Duodenal mucosa (tissue), 2 donors: Measurements from ENCODE around the gene NQO2.
"Not testable (repeated sequence)": the region's sequence is repeated elsewhere in the genome, so short reads cannot be mapped to it uniquely, and the experiment has no call there.

ENCODE experiments used
- H3K27ac ChIP-seq: one replicate; pipeline ENCODE4 v1.7.0; 2013; ENCODE audit warnings: low read depth, low read length
- H3K27me3 ChIP-seq, 2 donors: one replicate each; pipeline ENCODE4 v1.7.0; 2013; ENCODE audit warnings: low read length in 2 of 2, control low read depth in 1 of 2; ENCODE audit not compliant: insufficient read depth in 2 of 2, control insufficient read depth in 1 of 2
- H3K36me3 ChIP-seq, 2 donors: one replicate each; pipeline ENCODE4 v1.7.0; 2013; ENCODE audit warnings: low read length in 2 of 2, control low read depth in 1 of 2; ENCODE audit not compliant: insufficient read depth in 2 of 2, control insufficient read depth in 1 of 2
- H3K4me1 ChIP-seq, 2 donors: one replicate each; pipeline ENCODE4 v1.7.0; 2013; ENCODE audit warnings: low read length in 2 of 2, control low read depth in 1 of 2; ENCODE audit not compliant: insufficient read depth in 2 of 2, control insufficient read depth in 1 of 2
- H3K4me3 ChIP-seq, 2 donors: one replicate each; pipeline ENCODE4 v1.7.0; 2013; ENCODE audit warnings: low read length in 2 of 2, low read depth in 1 of 2
- H3K9ac ChIP-seq, 2 donors: one replicate each; pipeline ENCODE4 v1.7.0; 2013; ENCODE audit warnings: low read length in 2 of 2, low read depth in 1 of 2
- H3K9me3 ChIP-seq, 2 donors: one replicate each; pipeline ENCODE4 v1.7.0; 2013; ENCODE audit warnings: low read length in 2 of 2, control low read depth in 1 of 2; ENCODE audit not compliant: control insufficient read depth in 1 of 2

The NQO2 gene

DNA sequence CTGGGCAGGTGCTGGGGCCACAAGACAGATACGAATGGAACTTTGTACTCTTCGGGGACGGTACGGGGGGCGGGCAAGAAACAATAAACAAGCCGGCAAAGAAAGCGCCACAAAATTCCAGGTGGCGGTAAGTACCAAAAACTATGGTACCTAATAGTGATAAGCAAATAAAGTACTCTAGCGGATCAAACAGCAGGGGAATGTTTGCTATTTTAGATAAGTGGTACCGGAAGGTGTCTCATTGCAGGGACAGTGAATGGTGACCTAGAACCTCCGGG is 53.5 kb downstream of the NQO2 start:
- peak overlapping the region; percentile 74 to 78 for H3K4me3 ChIP-seq
- peak overlapping the region; percentile 44 to 50 for H3K9ac ChIP-seq
- no peaks in the 10 kb centered on the region for H3K27me3 ChIP-seq
- H3K4me1 ChIP-seq: peaks cover 6 to 14% of the 10 kb centered on the region in 2 donors
- H3K27ac ChIP-seq: no peak overlapping the region
- H3K9me3 ChIP-seq: no peaks in the 10 kb centered on the region
- no peaks in the 10 kb centered on the region for H3K36me3 ChIP-seq

GRCh38 chr6:3054229-3055157 is 54.8 kb downstream of the NQO2 start:
- not testable (repeated sequence) for H3K9me3 ChIP-seq, H3K36me3 ChIP-seq, H3K27ac ChIP-seq, H3K27me3 ChIP-seq
- peak overlapping the region; percentile 36 to 74 for H3K4me3 ChIP-seq
- peak overlapping the region in 1 of 2 donors; percentile 25 for H3K9ac ChIP-seq
- peaks cover 6 to 14% of the 10 kb centered on the region in 2 donors for H3K4me1 ChIP-seq

DNA sequence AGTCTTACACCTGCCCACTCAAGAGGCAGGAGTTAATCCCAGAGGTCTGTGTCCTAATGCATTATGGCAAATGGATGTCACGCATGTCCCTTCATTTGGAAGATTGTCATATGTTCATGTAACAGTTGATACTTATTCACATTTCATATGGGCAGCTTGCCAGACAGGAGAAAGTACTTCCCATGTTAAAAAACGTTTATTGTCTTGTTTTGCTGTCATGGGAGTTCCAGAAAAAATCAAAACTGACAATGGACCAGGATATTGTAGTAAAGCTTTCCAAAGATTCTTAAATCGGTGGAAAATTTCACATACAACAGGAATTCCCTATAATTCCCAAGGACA is 55.4 kb downstream of the NQO2 start:
- not testable (repeated sequence) for H3K27ac ChIP-seq, H3K27me3 ChIP-seq, H3K9ac ChIP-seq, H3K9me3 ChIP-seq, H3K36me3 ChIP-seq, H3K4me3 ChIP-seq
- H3K4me1 ChIP-seq: peaks cover 6 to 14% of the 10 kb centered on the region in 2 donors

DNA sequence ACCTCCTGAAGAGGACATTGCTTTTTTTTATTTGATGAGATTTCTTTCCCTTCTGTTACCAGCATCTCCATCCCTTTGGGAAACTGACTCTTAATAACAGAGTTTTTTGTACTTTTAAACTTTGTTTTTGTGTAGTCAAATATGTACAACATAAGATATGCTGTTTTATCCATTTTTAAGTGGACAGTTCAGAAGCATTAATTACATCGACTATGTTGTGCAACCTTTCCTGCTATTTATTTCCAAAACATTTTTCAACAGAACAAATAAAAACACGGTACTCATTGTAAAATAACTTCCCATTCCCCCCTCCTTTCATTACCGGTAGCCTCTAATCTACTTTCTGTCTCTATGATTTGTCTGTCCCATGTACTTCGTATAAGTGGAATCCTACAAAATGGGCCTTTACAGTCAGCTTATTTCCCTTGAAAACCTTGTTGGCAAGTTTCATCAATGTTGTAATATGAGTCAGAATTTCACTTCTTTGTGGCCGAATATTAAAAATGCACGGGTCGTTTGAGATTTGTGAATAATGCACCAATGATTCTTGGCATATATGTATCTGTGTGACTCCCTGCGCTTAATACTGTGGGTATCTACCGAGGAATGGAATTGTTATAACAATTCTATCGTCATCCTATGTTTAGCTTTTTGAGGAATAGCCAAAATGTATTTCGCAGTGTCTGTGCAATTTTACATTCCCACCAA is 57.5 kb downstream of the NQO2 start:
- Histone ChIP-seq H3K4me1 (peaks cover 6 to 14% of the 10 kb centered on the region in 2 donors), H3K9me3 (no peaks in the 10 kb centered on the region), H3K27ac (no peak overlapping the region), H3K4me3 (no peak overlapping the region), H3K36me3 (no peaks in the 10 kb centered on the region), H3K9ac (no peak overlapping the region), H3K27me3 (no peaks in the 10 kb centered on the region)

- Histone ChIP-seq H3K9me3 (no peaks in the 10 kb centered on the region), H3K27ac (no peak overlapping the region), H3K4me1 (peaks cover 0 to under 1% of the 10 kb centered on the region in 2 donors), H3K4me3 (no peak overlapping the region), H3K36me3 (no peaks in the 10 kb centered on the region), H3K27me3 (no peaks in the 10 kb centered on the region), H3K9ac (no peak overlapping the region)
Measured at GRCh38 chr6:3058957-3059356, 59.3 kb downstream of the NQO2 start.

- H3K4me1 ChIP-seq, H3K9ac ChIP-seq, H3K9me3 ChIP-seq, H3K27me3 ChIP-seq, H3K4me3 ChIP-seq, H3K36me3 ChIP-seq, H3K27ac ChIP-seq: not testable (repeated sequence)
Measured at GRCh38 chr6:3060092-3060491, 60.4 kb downstream of the NQO2 start.

DNA sequence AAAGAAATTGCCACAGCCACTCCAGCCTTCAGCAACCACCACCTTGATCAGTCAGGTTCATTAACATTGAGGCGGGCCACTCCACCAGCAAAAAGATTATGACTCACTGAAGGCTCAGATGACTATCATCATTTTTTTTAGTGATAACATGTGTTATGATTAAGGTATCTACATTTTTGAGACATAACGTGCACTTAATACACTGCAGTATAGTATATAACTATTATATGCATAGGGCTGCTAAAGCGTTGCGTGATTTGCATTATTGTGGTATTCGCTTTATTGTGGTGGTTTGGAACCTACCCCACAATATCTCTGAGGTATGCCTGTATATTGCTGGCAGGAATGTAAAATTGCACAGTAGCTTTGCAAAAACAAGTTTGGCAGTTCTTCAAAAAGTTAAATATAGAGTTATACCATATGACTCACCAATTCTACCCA is 61.8 kb downstream of the NQO2 start:
- Histone ChIP-seq H3K4me3 (no peak overlapping the region), H3K4me1 (peaks cover 0 to 6% of the 10 kb centered on the region in 2 donors), H3K27me3 (no peaks in the 10 kb centered on the region), H3K36me3 (no peaks in the 10 kb centered on the region), H3K9ac (no peak overlapping the region), H3K9me3 (no peaks in the 10 kb centered on the region), H3K27ac (no peak overlapping the region)

DNA sequence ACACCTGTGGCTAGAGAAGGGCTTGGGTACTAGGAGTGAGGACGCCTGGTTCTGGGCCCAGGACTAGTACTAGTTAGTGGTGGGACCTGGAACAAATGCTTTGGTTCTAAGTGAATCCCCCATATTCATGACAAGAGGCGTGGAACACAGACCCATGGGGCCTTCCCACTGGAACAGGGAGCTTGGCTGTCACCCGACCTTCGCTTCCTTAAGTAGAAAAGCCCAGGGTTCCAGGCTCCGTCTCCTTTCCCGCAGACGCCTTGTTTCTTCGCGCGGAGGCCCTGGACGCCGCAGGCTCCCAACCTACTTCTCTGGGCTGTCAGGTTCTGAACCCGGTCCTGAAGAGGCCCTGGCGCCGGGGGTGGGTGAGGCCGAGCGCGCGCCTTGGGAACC is 63.6 kb downstream of the NQO2 start:
- not testable (repeated sequence) for H3K9me3 ChIP-seq, H3K27me3 ChIP-seq, H3K36me3 ChIP-seq, H3K4me1 ChIP-seq
- Histone ChIP-seq H3K4me3 (peak overlapping the region in 1 of 2 donors; percentile 82), H3K27ac (peak overlapping the region; percentile 94), H3K9ac (peak overlapping the region in 1 of 2 donors; percentile 78)

DNA sequence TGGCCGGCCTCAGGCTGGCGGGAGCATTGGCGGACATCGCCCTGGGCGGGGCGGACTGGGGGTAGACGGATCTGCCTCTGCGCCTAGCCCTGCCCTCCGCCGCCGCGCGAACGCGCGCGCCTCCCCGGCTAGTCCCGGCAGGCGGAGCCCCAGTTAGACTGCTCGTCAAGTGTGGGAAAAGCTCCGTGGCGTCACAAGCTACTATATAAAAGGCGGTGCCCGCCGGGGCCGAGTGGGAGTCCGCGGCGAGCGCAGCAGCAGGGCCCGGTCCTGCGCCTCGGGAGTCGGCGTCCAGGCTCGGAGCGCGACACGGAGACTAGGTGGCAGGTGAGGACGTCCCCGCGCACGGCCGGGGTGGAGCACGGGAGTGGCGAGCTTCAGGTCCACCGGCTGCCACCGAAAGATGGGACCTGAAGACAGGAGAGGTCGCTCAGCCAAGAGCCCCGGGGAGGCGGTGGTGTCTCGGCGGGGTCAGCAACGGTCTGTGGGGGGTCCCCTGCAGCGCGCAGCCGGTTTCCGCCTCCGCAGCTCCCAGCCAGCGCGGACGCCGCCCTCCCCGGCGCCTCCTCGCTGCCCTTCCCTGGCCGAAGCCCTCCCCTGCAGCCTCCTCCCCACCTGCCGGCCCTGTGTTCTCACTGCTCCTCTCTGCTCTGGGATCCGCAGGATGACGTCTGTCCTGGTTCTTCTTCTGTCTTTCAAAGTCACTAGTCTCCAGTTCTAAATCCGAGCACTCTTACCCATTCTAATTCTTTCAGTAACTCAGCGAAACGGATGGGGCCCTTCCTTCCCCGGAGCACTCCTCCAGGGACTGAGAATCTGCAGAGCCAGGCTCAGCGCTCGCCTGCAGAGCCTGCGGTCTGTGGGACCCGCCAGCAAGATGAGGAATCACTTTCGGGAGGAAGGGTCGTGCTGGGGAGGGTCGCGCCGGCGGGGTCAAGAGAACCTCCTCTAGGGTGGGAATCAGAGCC is 64.3 kb downstream of the NQO2 start:
- Histone ChIP-seq H3K27ac (peak overlapping the region; percentile 94), H3K36me3 (no peaks in the 10 kb centered on the region), H3K9ac (peak overlapping the region; percentile 78 to 80), H3K4me3 (peak overlapping the region; percentile 76 to 82), H3K4me1 (peaks cover 0 to 11% of the 10 kb centered on the region in 2 donors), H3K9me3 (no peaks in the 10 kb centered on the region), H3K27me3 (no peaks in the 10 kb centered on the region)
